K562 (cell line): ENCODE results near the gene H2BK1. TPM values are rescaled to one million over a fixed set of nuclear protein-coding genes. Genes with fewer than 3 reads are reported as not detected.

Experiments
- BCL6 ChIP-seq: fragments of 250-450 bp; sonication (Bioruptor Pico); IDR thresholded peaks from 2 replicates; pipeline ENCODE4 v1.4.0; 2020
- CBX2 ChIP-seq: fragments of 200-600 bp; sonication (generic); IDR thresholded peaks from one replicate; pipeline ENCODE4 v1.6.1; 2012; ENCODE audit warnings: mild to moderate bottlenecking, low read length, inconsistent platforms; ENCODE audit not compliant: insufficient read depth, poor library complexity, severe bottlenecking
- CCAR2 ChIP-seq: fragments of 200-400 bp; formaldehyde crosslinking; IDR thresholded peaks from 2 replicates; pipeline ENCODE4 v1.6.1; 2017; ENCODE audit warnings: mild to moderate bottlenecking, low read depth, low read length
- CHD1 ChIP-seq: fragments of 200-600 bp; sonication (generic); IDR thresholded peaks from one replicate; pipeline ENCODE4 v1.6.1; 2012; ENCODE audit warnings: mild to moderate bottlenecking, moderate library complexity, low read length, inconsistent platforms
- E2F1 ChIP-seq: sonication (generic); formaldehyde crosslinking; IDR thresholded peaks from 2 replicates; pipeline ENCODE4 v1.8.1; 2023; ENCODE audit warnings: mild to moderate bottlenecking, missing genetic modification reagents, moderate library complexity
- EP400 ChIP-seq: fragments of 450-650 bp; IDR thresholded peaks from 2 replicates; pipeline ENCODE4 v1.6.1; 2017; ENCODE audit warnings: antibody characterized with exemption, mild to moderate bottlenecking, moderate library complexity
- ETS2 ChIP-seq: IDR thresholded peaks from 2 replicates; pipeline ENCODE4 v1.6.1; 2016; ENCODE audit warnings: borderline replicate concordance, missing genetic modification characterization, mild to moderate bottlenecking, moderate library complexity, missing compliant biosample characterization; ENCODE audit not compliant: poor library complexity, severe bottlenecking
- HMG20B ChIP-seq: fragments of 250-450 bp; sonication (Bioruptor Pico); IDR thresholded peaks from 2 replicates; pipeline ENCODE4 v1.5.0; 2021; ENCODE audit warnings: mild to moderate bottlenecking
- MAFK ChIP-seq: IDR thresholded peaks from 2 replicates; pipeline ENCODE4 v1.6.1; 2011; ENCODE audit warnings: low read length, improper control_type of control experiment
- MECOM ChIP-seq: fragments of 250-450 bp; sonication (Bioruptor Pico); IDR thresholded peaks from 2 replicates; pipeline ENCODE4 v1.8.0; 2022; ENCODE audit warnings: inconsistent platforms
- NCOR1 ChIP-seq: fragments of 450-650 bp; IDR thresholded peaks from 2 replicates; pipeline ENCODE4 v1.6.1; 2016; ENCODE audit warnings: mild to moderate bottlenecking, moderate library complexity
- NFIC ChIP-seq: fragments of 450-650 bp; IDR thresholded peaks from 2 replicates; pipeline ENCODE4 v1.6.1; 2017; ENCODE audit warnings: mild to moderate bottlenecking, inconsistent platforms
- RBM17 ChIP-seq: fragments of 200-400 bp; formaldehyde crosslinking; IDR thresholded peaks from 2 replicates; pipeline ENCODE4 v1.6.1; 2017; ENCODE audit warnings: low read depth, mild to moderate bottlenecking, low read length, borderline replicate concordance
- RNF219 ChIP-seq: fragments of 250-450 bp; sonication (Bioruptor Pico); IDR thresholded peaks from 2 replicates; pipeline ENCODE4 v1.5.0; 2022; ENCODE audit warnings: mild to moderate bottlenecking
- STAT6 ChIP-seq: sonication (generic); formaldehyde crosslinking; IDR thresholded peaks from 2 replicates; pipeline ENCODE4 v1.8.1; 2023; ENCODE audit warnings: mild to moderate bottlenecking, missing genetic modification reagents
- SUPT5H ChIP-seq: fragments of 450-650 bp; IDR thresholded peaks from 2 replicates; pipeline ENCODE4 v1.6.1; 2016
- ZBTB33 ChIP-seq: sonication (generic); formaldehyde crosslinking; IDR thresholded peaks from 2 replicates; pipeline ENCODE4 v1.8.1; 2023; ENCODE audit warnings: mild to moderate bottlenecking, missing genetic modification reagents
- ZNF239 ChIP-seq: fragments of 250-450 bp; sonication (Bioruptor Pico); IDR thresholded peaks from 2 replicates; pipeline ENCODE4 v1.4.0; 2020; ENCODE audit warnings: mild to moderate bottlenecking
- ZNF511 ChIP-seq: sonication (generic); formaldehyde crosslinking; IDR thresholded peaks from 2 replicates; pipeline ENCODE4 v1.8.0; 2022; ENCODE audit warnings: mild to moderate bottlenecking, missing genetic modification reagents
- ZNF668 ChIP-seq: fragments of 250-450 bp; sonication (Bioruptor Pico); IDR thresholded peaks from 2 replicates; pipeline ENCODE4 v1.8.0; 2022; ENCODE audit warnings: mild to moderate bottlenecking, inconsistent platforms
- ZNF778 ChIP-seq: fragments of 450-650 bp; formaldehyde crosslinking; IDR thresholded peaks from 2 replicates; pipeline ENCODE4 v1.4.0; 2020; ENCODE audit warnings: mild to moderate bottlenecking, moderate library complexity
- polyA plus RNA-seq, 8 experiments: library from polyadenylated mRNA; depleted of rRNA in 4 of 8; stranded (reverse) in 5 of 8; unstranded in 3 of 8; fragments of >200 nt; fragmentation: Nextera tagmentation in 2 of 8; fragmentation: Illumina TruSeq in 1 of 8; extraction: Ambion mirVana in 2 of 8; extraction: Trizol in 1 of 8; gene quantifications; 2 replicates each; pipeline versions ENCODE4 v1.2.1 to v1.2.3, GENCODE V29; 2011 to 2014; ENCODE audit warnings: inconsistent platforms in 1 of 8, missing spikeins in 1 of 8
- total RNA-seq, 7 experiments: library from RNA; depleted of rRNA in 6 of 7; stranded (reverse); fragments of >200 nt in 6 of 7; fragmentation: Illumina TruSeq in 2 of 7; extraction: Trizol in 2 of 7; gene quantifications; 2 replicates each; pipeline versions ENCODE4 v1.2.1 to v1.2.3, GENCODE V29; 2011 to 2021; ENCODE audit warnings: low replicate concordance in 1 of 7

H2BK1 gene
- total and polyA plus RNA-seq, 9 of the 15 experiments (the other 6 are each of a cell fraction or from before 2014, with no cell fraction given), result not detected

- TF ChIP-seq STAT6 (CRISPR knock-in tag) (no peak), E2F1 (CRISPR knock-in tag) (no peak), NFIC (0 out of 2 replicates have a peak, but pooled peaks have one; percentile 11), ZNF668 (CRISPR knock-in tag) (no peak), ZBTB33 (CRISPR knock-in tag) (no peak), ZNF511 (CRISPR knock-in tag) (peak; percentile 87), SUPT5H (no peak), ZNF778 (CRISPR knock-in tag) (no peak), ETS2 (no peak), CHD1 (no peak), MECOM (CRISPR knock-in tag) (no peak), CCAR2 (no peak), ZNF239 (no peak), EP400 (no peak), BCL6 (no peak), HMG20B (CRISPR knock-in tag) (no peak), RBM17 (no peak), RNF219 (CRISPR knock-in tag) (no peak), MAFK (no peak), CBX2 (no peak), NCOR1 (no peak)
Observed at GRCh38 chr7:151168003-151168786, 42.1 kb downstream of the H2BK1 start (continued).
